NCI-H2227 (cell line): ENCODE data around the gene ZG16B.
A peak's percentile ranks its signal among the peaks of the same experiment; 100 is the strongest.

Source experiments
- DNase-seq: peaks from one replicate; lab custom pipeline; 2025; ENCODE audit not compliant: unreplicated experiment; lab: John Stamatoyannopoulos, UW

ZG16B gene

GRCh38 chr16:2865651-2866050 is 35.5 kb downstream of the ZG16B start:
- no peak for DNase-seq

- no peak for DNase-seq
Observed at GRCh38 chr16:2866431-2866830, 36.3 kb downstream of the ZG16B start.

- no peak for DNase-seq
Observed at GRCh38 chr16:2867661-2867986, 37.5 kb downstream of the ZG16B start.

GRCh38 chr16:2867987-2868789 is 38.1 kb downstream of the ZG16B start:
- DNase-seq, result peak; percentile 95

GRCh38 chr16:2871926-2872325 is 41.8 kb downstream of the ZG16B start:
- DNase-seq, result no peak

GRCh38 chr16:2874032-2874911 is 44.2 kb downstream of the ZG16B start:
- DNase-seq, result no peak

GRCh38 chr16:2874912-2875362 is 44.8 kb downstream of the ZG16B start:
- peak; percentile 86 for DNase-seq

- DNase-seq, result no peak
Observed at GRCh38 chr16:2879854-2880508, 49.9 kb downstream of the ZG16B start.
